Measurements from ENCODE around the gene BNIP3. TPM values are rescaled to one million over a fixed set of nuclear protein-coding genes. Genes with fewer than 3 reads are reported as not detected.

BNIP3 gene
- total and polyA plus RNA-seq, 2 donors (not counting 3 experiments of a cell fraction or from before 2014, with no cell fraction given): 51.4 to 53.3 TPM

- POLR2A ChIA-PET: no interaction called here
- no peak for TF ChIP-seq MYC (IDR thresholded peaks at IDR 0.05; ENCODE audit: low read depth, low read length)
- TF ChIP-seq POLR2A (IDR thresholded peaks at IDR 0.05; ENCODE audit: low read depth, low read length): no peak
- TF ChIP-seq JUN (IDR thresholded peaks at IDR 0.05; ENCODE audit: borderline replicate concordance, insufficient read depth, insufficient read length, low read depth): no peak
- no peak for TF ChIP-seq CTCF (IDR thresholded peaks at IDR 0.05; ENCODE audit: extremely low read depth in 1 of 2, insufficient read depth in 1 of 2, low read depth in 1 of 2, low read length in 2 of 2)
- TF ChIP-seq MAX (IDR thresholded peaks at IDR 0.05; ENCODE audit: insufficient read depth, insufficient read length): no peak
- TF ChIP-seq GATA2 (IDR thresholded peaks at IDR 0.05; ENCODE audit: insufficient read depth, insufficient read length, low read depth, low read length): no peak
- no peak for TF ChIP-seq EZH2 (IDR thresholded peaks at IDR 0.05; ENCODE audit: borderline replicate concordance, low read depth, low read length, severe bottlenecking)
- TF ChIP-seq POLR2AphosphoS5 (IDR thresholded peaks at IDR 0.05; ENCODE audit: insufficient read depth, low read depth, low read length): no peak
- no peak for TF ChIP-seq FOS (IDR thresholded peaks at IDR 0.05; ENCODE audit: borderline replicate concordance, insufficient read depth, low read length)
- intact Hi-C loops (cut with micrococcal nuclease): no loop called here
- no peak overlapping the region for H3K4me3 ChIP-seq (replicated peaks in 1 of 3; ENCODE audit: insufficient read depth in 1 of 3, low read depth in 1 of 3, low read length in 3 of 3)
- peaks cover 11 to 16% of the 10 kb centered on the region in 2 experiments for H3K27me3 ChIP-seq (ENCODE audit: control insufficient read depth in 2 of 2, insufficient read depth in 2 of 2, low read length in 2 of 2)
- dilution Hi-C loops (cut with MboI; ENCODE audit: extremely low pct_ligation_motif_present, low sequenced_read_pairs): no loop called here
- DNase-seq (ENCODE audit: low read depth, low spot score): no peak
- H3K36me3 ChIP-seq (ENCODE audit: control insufficient read depth in 2 of 2, extremely low read depth in 1 of 2, insufficient read depth in 2 of 2, low read length in 2 of 2): no peaks in the 10 kb centered on the region
- BruUV-seq (replicated peaks): no TSS peak
- H3K9ac ChIP-seq (replicated peaks; ENCODE audit: extremely low read depth, insufficient read depth, low read length): no peak overlapping the region
- no peak overlapping the region for H3K27ac ChIP-seq (ENCODE audit: insufficient read depth, low read depth, low read length)
- no peak for FAIRE-seq
- no peaks in the 10 kb centered on the region for H3K9me1 ChIP-seq (replicated peaks; ENCODE audit: control insufficient read depth, extremely low read depth, insufficient read depth, low read length)
- no peak overlapping the region for H3K4me2 ChIP-seq (ENCODE audit: insufficient read depth, low read length)
- no peak overlapping the region for H2AFZ ChIP-seq (ENCODE audit: low read depth, low read length)
- H3K79me2 ChIP-seq (ENCODE audit: control insufficient read depth, insufficient read depth, low read length): no peaks in the 10 kb centered on the region
- CTCF ChIA-PET: interaction anchor here (3.3 kb wide), 1 partner anchor 13 kb away, joined by 19 read pairs; no protein-coding TSS in a partner anchor
- H3K9me3 ChIP-seq (replicated peaks; ENCODE audit: control insufficient read depth, insufficient read depth, low read length): no peaks in the 10 kb centered on the region
- no peaks in the 10 kb centered on the region for H4K20me1 ChIP-seq (replicated peaks; ENCODE audit: control insufficient read depth, extremely low read depth, insufficient read depth, low read length)
- no peaks in the 10 kb centered on the region for H3K4me1 ChIP-seq (ENCODE audit: control insufficient read depth, extremely low read depth, insufficient read depth, low read length)
These were observed 27.9 kb upstream of the BNIP3 start for GRCh38 chr10:132009575-132009974.

Data from endothelial cell of umbilical vein (primary cell).